HepG2 (cell line): ENCODE data around the gene MGMT. TPM values are rescaled to one million over a fixed set of nuclear protein-coding genes. Genes with fewer than 3 reads are reported as not detected.

Experiments
- ATAC-seq: fragments of 200-7000 bp; cut with Tn5 transposase; 3 replicates; pipeline ENCODE4 v1.9.1; 2020; ENCODE audit warnings: mild to moderate bottlenecking, moderate library complexity
- BruUV-seq: library from RNA; stranded (reverse); fragments of 400-500 nt; replicated peaks from 2 replicates; lab custom pipeline; 2021; lab: Mats Ljungman, UMichigan
- CTCF ChIA-PET: fragments of 300-600 bp; formaldehyde crosslinking; extraction: SDS; loops from one replicate; lab custom pipeline; 2021; ENCODE audit warnings: low total read pairs, inconsistent platforms, low intra/inter-chr PET ratio; lab: Yijun Ruan, JAX
- POLR2A ChIA-PET: fragments of 350-600 bp; sonication (Branson Sonifier 250); formaldehyde crosslinking; loops from one replicate; lab custom pipeline; 2020; ENCODE audit warnings: antibody characterized with exemption, inconsistent platforms; lab: Yijun Ruan, JAX
- DNase-seq: peaks from one replicate; pipeline ENCODE4 v3.0.0-alpha.2; 2015; ENCODE audit warnings: low spot score
- FAIRE-seq: peaks from 3 replicates; lab custom pipeline; 2011; peaks lifted over from hg19 to GRCh38; lab: Jason Lieb, UNC
- H2AFZ ChIP-seq: one replicate; pipeline ENCODE4 v1.6.1; 2011; ENCODE audit warnings: low read length, inconsistent platforms
- H3K27ac ChIP-seq: fragments of 300-600 bp; 3 replicates; pipeline ENCODE4 v1.8.0; 2011; ENCODE audit warnings: mixed run types, mild to moderate bottlenecking, mixed read lengths, low read length, inconsistent platforms; ENCODE audit not compliant: insufficient read depth; ENCODE audit errors: extremely low read length
- H3K27me3 ChIP-seq, 2 experiments: fragments of 200-600 bp in 1 of 2; 2 replicates in 1 of 2; 3 replicates in 1 of 2; pipeline versions ENCODE4 v1.6.0 to v1.8.0; 2011; ENCODE audit warnings: low read length in 2 of 2, mild to moderate bottlenecking in 2 of 2, moderate library complexity in 2 of 2, inconsistent platforms in 1 of 2; ENCODE audit not compliant: insufficient read depth in 2 of 2, control insufficient read depth in 1 of 2
- H3K36me3 ChIP-seq, 2 experiments: fragments of 200-600 bp in 1 of 2; replicated peaks in 1 of 2; 2 replicates in 1 of 2; 3 replicates in 1 of 2; pipeline versions ENCODE4 v1.5.1 to v1.8.0; 2011; ENCODE audit warnings: low read length in 2 of 2, inconsistent platforms in 1 of 2; ENCODE audit not compliant: insufficient read depth in 2 of 2, control insufficient read depth in 1 of 2
- H3K4me1 ChIP-seq: 2 replicates; pipeline ENCODE4 v1.5.1; 2012; ENCODE audit warnings: low read length, inconsistent platforms; ENCODE audit not compliant: insufficient read depth
- H3K4me2 ChIP-seq: 2 replicates; pipeline ENCODE4 v1.6.0; 2011; ENCODE audit warnings: low read depth, low read length, inconsistent platforms
- H3K4me3 ChIP-seq, 3 experiments: fragments of 200-600 bp in 1 of 3; sonication (generic), shearing (Covaris generic) in 1 of 3; replicated peaks in 1 of 3; 2 replicates each; pipeline ENCODE4 v1.5.1; 2011 to 2016; ENCODE audit warnings: low read length in 3 of 3, inconsistent platforms in 2 of 3, low read depth in 2 of 3, mild to moderate bottlenecking in 2 of 3, control low read depth in 1 of 3, mixed read lengths in 1 of 3; ENCODE audit not compliant: insufficient read depth in 1 of 3
- H3K79me2 ChIP-seq: one replicate; pipeline ENCODE4 v1.6.1; 2011; ENCODE audit warnings: low read length, inconsistent platforms; ENCODE audit not compliant: insufficient read depth
- H3K9ac ChIP-seq: 2 replicates; pipeline ENCODE4 v1.6.0; 2011; ENCODE audit warnings: mild to moderate bottlenecking, low read depth, low read length, inconsistent platforms; ENCODE audit not compliant: insufficient read depth
- H3K9me3 ChIP-seq: 2 replicates; pipeline ENCODE4 v1.5.1; 2012; ENCODE audit warnings: mild to moderate bottlenecking, low read length
- H4K20me1 ChIP-seq: 2 replicates; pipeline ENCODE4 v1.6.0; 2011; ENCODE audit warnings: inconsistent platforms, mild to moderate bottlenecking, low read length, moderate library complexity; ENCODE audit not compliant: insufficient read depth
- CCAR2 ChIP-seq: fragments of 200-400 bp; formaldehyde crosslinking; optimal IDR thresholded peaks from 2 replicates; pipeline ENCODE3; 2018; ENCODE audit warnings: low read depth, mild to moderate bottlenecking, low read length, moderate library complexity
- FOSL2 ChIP-seq: sonication (generic); formaldehyde crosslinking; IDR thresholded peaks from 2 replicates; pipeline ENCODE4 v1.4.0; 2020; ENCODE audit warnings: missing genetic modification reagents
- HES4 ChIP-seq: sonication (generic); formaldehyde crosslinking; IDR thresholded peaks from 2 replicates; pipeline ENCODE4 v1.9.0; 2021; ENCODE audit warnings: mild to moderate bottlenecking, missing genetic modification reagents, borderline replicate concordance
- KLF16 ChIP-seq, 2 experiments: sonication (generic) in 1 of 2; formaldehyde crosslinking in 1 of 2; IDR thresholded peaks; 2 replicates each; pipeline versions ENCODE4 v1.6.1 to v1.8.0; 2016 to 2023; ENCODE audit warnings: missing genetic modification reagents in 2 of 2, missing compliant biosample characterization in 1 of 2
- MBD4 ChIP-seq: IDR thresholded peaks from 2 replicates; pipeline ENCODE4 v1.6.1; 2012; ENCODE audit warnings: low read length, inconsistent platforms, borderline replicate concordance
- NR2C2 ChIP-seq: sonication (generic); formaldehyde crosslinking; IDR thresholded peaks from 2 replicates; pipeline ENCODE4 v1.4.0; 2020; ENCODE audit warnings: missing genetic modification reagents, mild to moderate bottlenecking, moderate library complexity, borderline replicate concordance
- PHB2 ChIP-seq: fragments of 450-650 bp; IDR thresholded peaks from 2 replicates; pipeline ENCODE4 v1.6.1; 2018; ENCODE audit not compliant: partially characterized antibody
- RNF2 ChIP-seq: fragments of 450-650 bp; conservative IDR thresholded peaks from 2 replicates; pipeline ENCODE4 v1.6.1; 2016; ENCODE audit warnings: low read depth
- TARDBP ChIP-seq: sonication (generic); formaldehyde crosslinking; IDR thresholded peaks from 2 replicates; pipeline ENCODE4 v1.8.0; 2022; ENCODE audit warnings: mild to moderate bottlenecking, missing genetic modification reagents
- ZFY ChIP-seq: sonication (generic); formaldehyde crosslinking; IDR thresholded peaks from 2 replicates; pipeline ENCODE4 v1.4.0; 2020; ENCODE audit warnings: missing genetic modification reagents
- ZNF282 ChIP-seq: fragments of 450-650 bp; IDR thresholded peaks from 2 replicates; pipeline ENCODE4 v1.6.1; 2018; ENCODE audit not compliant: partially characterized antibody
- ZNF790 ChIP-seq: sonication (generic); formaldehyde crosslinking; IDR thresholded peaks from 2 replicates; pipeline ENCODE4 v1.8.0; 2022; ENCODE audit warnings: missing genetic modification reagents, mild to moderate bottlenecking, borderline replicate concordance
- WGBS: methylation state at CpG from one replicate; pipeline ENCODE4 v1.1.6; 2017; ENCODE audit warnings: low lambda C conversion rate; 5-methylcytosine and 5-hydroxymethylcytosine counted together
- in situ Hi-C: cut with HindIII; loops from 2 replicates; pipeline ENCODE4 v1.10.0; 2017; ENCODE audit warnings: low pct_unique_long_range_greater_than_20kb; ENCODE audit not compliant: extremely low pct_ligation_motif_present
- intact Hi-C: fragments of 100-400 bp; cut with micrococcal nuclease; formaldehyde crosslinking; loops from one replicate; pipeline ENCODE4 v1.10.0; 2022; ENCODE audit not compliant: unreplicated experiment
- polyA plus RNA-seq, 8 experiments: library from polyadenylated mRNA; depleted of rRNA in 3 of 8; stranded (reverse) in 7 of 8; unstranded in 1 of 8; fragments of >200 nt; fragmentation: Illumina TruSeq in 4 of 8; extraction: Trizol in 4 of 8; gene quantifications; 2 replicates each; pipeline versions ENCODE4 v1.2.1 to v1.2.3, GENCODE V29; 2011 to 2016; ENCODE audit warnings: low read depth in 4 of 8, missing spikeins in 1 of 8, mixed read lengths in 1 of 8; ENCODE audit not compliant: insufficient read depth in 1 of 8
- total RNA-seq, 5 experiments: library from RNA; depleted of rRNA; stranded (reverse); fragments of >200 nt; fragmentation: Illumina TruSeq; extraction: Trizol; gene quantifications; 2 replicates each; pipeline ENCODE4 v1.2.3, GENCODE V29; 2016; ENCODE audit warnings: low read depth in 1 of 5
- TF ChIP-seq, protein P1 (sequence below): IDR thresholded peaks from 2 replicates; pipeline ENCODE4 v1.6.1; 2016; ENCODE audit warnings: missing compliant biosample characterization, missing genetic modification reagents, borderline replicate concordance
- TF ChIP-seq, protein P2 (sequence below): sonication (generic); formaldehyde crosslinking; conservative IDR thresholded peaks from 2 replicates; pipeline ENCODE4 v1.4.0; 2020; ENCODE audit warnings: missing genetic modification reagents

The MGMT gene
- total and polyA plus RNA-seq, 2 of the 13 experiments (the other 11 are each of a cell fraction or from before 2014, with no cell fraction given), result 12.0 to 19.5 TPM

DNA sequence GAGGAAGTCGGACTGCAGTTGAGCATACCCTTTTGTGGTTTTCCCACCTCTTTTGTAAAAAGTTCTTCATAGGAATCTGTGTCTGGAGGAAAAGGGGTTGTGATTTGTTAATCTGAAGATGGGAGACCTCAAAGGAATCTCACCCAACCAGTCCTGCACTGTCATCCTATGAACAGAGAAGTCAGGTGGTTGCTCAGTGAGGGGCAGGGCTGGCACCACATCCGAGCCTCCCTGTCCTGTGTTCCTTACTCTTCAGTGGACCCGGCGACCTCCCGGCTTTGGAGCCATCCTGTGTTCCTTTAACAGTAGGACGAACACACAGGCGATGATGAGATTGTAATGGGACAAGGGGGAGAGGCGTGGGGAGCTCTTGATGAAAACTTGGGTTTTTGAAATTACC, 2.8 kb upstream of the MGMT start:
- ChIA-PET CTCF (no interaction called here), POLR2A (no interaction called here)
- WGBS, result 94% methylated on average over 7 of the region's 8 CpGs
- FAIRE-seq (no peak), ATAC-seq (no peak)
- Histone ChIP-seq H2AFZ (no peak overlapping the region), H3K27ac (no peak overlapping the region), H4K20me1 (no peaks in the 10 kb centered on the region), H3K79me2 (no peaks in the 10 kb centered on the region), H3K36me3 (no peaks in the 10 kb centered on the region), H3K9me3 (no peaks in the 10 kb centered on the region), H3K4me1 (peaks cover 88% of the 10 kb centered on the region), H3K9ac (no peak overlapping the region), H3K27me3 (no peaks in the 10 kb centered on the region)
- TF ChIP-seq ZNF790 (CRISPR knock-in tag) (no peak), HES4 (CRISPR knock-in tag) (no peak), KLF16 (CRISPR knock-in tag; IDR thresholded peaks at IDR 0.05) (no peak), PHB2 (no peak), MBD4 (no peak), RNF2 (no peak), NR2C2 (CRISPR knock-in tag) (no peak), ZNF282 (no peak), CCAR2 (no peak), TARDBP (CRISPR knock-in tag) (no peak), FOSL2 (CRISPR knock-in tag) (no peak), ZFY (CRISPR knock-in tag) (no peak)
- TF ChIP-seq, protein P1, sequence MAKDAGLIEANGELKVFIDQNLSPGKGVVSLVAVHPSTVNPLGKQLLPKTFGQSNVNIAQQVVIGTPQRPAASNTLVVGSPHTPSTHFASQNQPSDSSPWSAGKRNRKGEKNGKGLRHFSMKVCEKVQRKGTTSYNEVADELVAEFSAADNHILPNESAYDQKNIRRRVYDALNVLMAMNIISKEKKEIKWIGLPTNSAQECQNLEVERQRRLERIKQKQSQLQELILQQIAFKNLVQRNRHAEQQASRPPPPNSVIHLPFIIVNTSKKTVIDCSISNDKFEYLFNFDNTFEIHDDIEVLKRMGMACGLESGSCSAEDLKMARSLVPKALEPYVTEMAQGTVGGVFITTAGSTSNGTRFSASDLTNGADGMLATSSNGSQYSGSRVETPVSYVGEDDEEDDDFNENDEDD, result no peak
- TF ChIP-seq, protein P2, sequence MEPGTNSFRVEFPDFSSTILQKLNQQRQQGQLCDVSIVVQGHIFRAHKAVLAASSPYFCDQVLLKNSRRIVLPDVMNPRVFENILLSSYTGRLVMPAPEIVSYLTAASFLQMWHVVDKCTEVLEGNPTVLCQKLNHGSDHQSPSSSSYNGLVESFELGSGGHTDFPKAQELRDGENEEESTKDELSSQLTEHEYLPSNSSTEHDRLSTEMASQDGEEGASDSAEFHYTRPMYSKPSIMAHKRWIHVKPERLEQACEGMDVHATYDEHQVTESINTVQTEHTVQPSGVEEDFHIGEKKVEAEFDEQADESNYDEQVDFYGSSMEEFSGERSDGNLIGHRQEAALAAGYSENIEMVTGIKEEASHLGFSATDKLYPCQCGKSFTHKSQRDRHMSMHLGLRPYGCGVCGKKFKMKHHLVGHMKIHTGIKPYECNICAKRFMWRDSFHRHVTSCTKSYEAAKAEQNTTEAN (CRISPR knock-in tag), result no peak
- TF ChIP-seq, all 625 proteins: peak for 0
- in situ Hi-C loops (no loop called here), intact Hi-C loops (loop anchor here (10.0 kb wide), 1 partner anchor 651 kb away; the partner anchor contains the start of gene C10orf143)
- no TSS peak for BruUV-seq
- no peak for DNase-seq
- H3K4me3 ChIP-seq, result no peak overlapping the region
- H3K4me2 ChIP-seq, result no peak overlapping the region
